Activated T-helper 2 cell treated with anti-CD3 and anti-CD28 coated beads, Interferon-gamma antibody, Interleukin-2, Interleukin-4, amounts not matched to agents 10 μg/mL and 5 μg/mL and 100 μg/mL, durations not matched to agents 14 hours and 24 hours and 36 hours (primary cell): Measurements from ENCODE around the gene PNKP. TPM values are rescaled to one million over a fixed set of nuclear protein-coding genes. Genes with fewer than 3 reads are reported as not detected.

Experiments used
- DNase-seq: peaks from one replicate; pipeline ENCODE4 v3.0.0; 2021; ENCODE audit warnings: low spot score
- H3K27ac Mint-ChIP-seq: one replicate; pipeline ENCODE4 v1.8.0; 2021; ENCODE audit warnings: mixed read lengths
- H3K27me3 Mint-ChIP-seq: one replicate; pipeline ENCODE4 v1.8.0; 2021; ENCODE audit warnings: low read depth, mixed read lengths
- H3K36me3 Mint-ChIP-seq: one replicate; pipeline ENCODE4 v1.8.0; 2021; ENCODE audit warnings: low read depth, mixed read lengths
- H3K4me1 Mint-ChIP-seq: one replicate; pipeline ENCODE4 v1.8.0; 2021; ENCODE audit warnings: low read depth, mixed read lengths
- H3K4me3 Mint-ChIP-seq: one replicate; pipeline ENCODE4 v1.8.0; 2021; ENCODE audit warnings: low read depth, mild to moderate bottlenecking, moderate library complexity, mixed read lengths
- H3K9me3 Mint-ChIP-seq: one replicate; pipeline ENCODE4 v1.8.0; 2021; ENCODE audit warnings: mixed read lengths
- intact Hi-C: fragments of 100-400 bp; cut with micrococcal nuclease; formaldehyde crosslinking; loops from one replicate; pipeline ENCODE4 v1.15.1; 2023
- total RNA-seq: library from RNA; stranded (reverse); gene quantifications from 2 replicates; pipeline ENCODE4 v1.2.3, GENCODE V29; 2022

Gene PNKP
- total RNA-seq, 1 donor from 2014 or later, result 117 TPM

DNA sequence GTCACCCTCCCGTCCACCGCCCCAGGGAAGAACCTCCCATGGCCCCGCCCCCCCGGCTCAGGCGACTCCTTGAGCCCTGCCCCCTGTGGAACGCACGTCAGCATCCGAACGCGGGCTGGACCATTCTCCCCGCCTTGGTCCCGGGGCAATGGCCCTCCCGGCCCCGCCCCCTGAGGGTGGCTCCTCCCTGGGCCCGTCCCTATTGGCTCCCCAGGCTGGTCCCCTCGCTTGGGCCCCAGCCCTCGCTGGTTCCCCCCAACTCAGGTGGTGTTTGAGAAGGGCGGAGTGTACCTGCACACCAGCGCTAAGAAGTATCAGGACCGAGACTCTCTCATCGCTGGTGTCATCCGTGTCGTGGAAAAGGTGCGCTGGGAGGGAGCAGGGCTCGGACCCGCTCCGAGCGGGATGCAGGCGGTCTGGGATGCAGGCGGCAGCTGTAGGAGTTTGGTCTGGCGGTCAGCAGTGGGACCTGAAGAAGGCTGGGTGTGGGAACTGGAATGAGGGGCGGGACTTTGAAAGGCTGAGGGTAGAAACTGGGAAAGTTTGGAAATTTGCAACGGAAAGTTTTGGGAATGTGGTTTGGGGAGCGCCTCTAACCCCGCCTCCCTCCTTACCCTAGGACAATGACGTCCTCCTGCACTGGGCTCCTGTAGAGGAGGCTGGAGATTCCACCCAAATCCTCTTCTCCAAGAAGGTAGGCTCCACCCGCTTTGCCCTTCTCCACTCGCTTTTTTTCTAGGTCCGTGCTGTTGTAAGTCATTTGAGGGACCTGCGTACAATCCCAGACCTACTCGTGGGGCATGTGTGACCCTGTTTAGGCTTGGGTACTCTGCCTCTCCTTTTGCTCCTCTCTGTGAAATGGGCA lies 10.7 kb upstream of the PNKP start:
- Mint-ChIP-seq H3K4me3 (no peak overlapping the region), H3K27me3 (no peaks in the 10 kb centered on the region), H3K27ac (no peak overlapping the region), H3K4me1 (peaks cover 22% of the 10 kb centered on the region), H3K36me3 (peaks cover 43% of the 10 kb centered on the region), H3K9me3 (no peaks in the 10 kb centered on the region)
- DNase-seq, result peak; percentile 97
- intact Hi-C loops, result loop anchor here (1.0 to 2.0 kb wide), 9 partner anchors 9 to 382 kb away; partner anchors contain the start of genes ATF5, FUZ, NUP62 and PRR12

DNA sequence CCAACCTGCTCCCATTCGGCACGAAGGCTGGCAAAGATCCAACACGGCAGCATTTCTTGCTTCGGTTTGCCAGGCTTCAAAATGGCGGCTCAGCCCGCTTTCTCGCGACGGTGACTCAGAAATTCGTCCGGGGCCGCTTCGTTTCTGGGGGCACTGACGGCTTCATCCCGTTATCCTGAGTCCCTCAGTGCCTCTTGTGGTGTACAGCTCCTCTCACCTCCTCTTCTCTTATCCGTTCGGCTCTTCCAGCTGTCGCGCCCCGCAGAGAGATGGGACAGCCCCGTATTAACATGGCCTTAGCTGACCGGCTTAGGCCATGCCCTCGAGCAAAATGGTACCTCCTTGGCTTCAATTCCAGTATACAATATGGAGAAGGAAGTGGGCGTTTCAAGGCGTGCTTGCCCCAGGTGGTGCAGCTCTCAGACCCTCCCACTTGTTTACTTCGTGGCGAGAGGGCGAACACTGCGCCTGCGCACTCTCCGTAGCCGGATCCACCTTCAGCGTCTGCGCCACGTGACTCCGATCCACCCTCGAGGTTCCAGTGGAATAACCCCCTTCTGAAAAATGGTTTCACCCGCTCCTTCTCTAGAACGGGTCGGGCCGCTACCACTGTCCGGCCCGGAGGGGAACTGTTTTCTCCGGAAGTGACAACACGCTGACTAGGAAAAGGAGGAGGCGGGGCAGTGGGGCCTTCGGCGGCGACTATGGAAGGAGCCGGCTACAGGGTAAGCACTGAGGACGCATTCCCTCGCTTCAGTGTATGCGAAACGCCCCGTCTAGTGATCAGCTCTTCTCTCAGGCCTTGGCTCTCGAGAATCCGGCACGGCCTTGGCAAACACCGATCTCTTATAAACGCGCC lies 9.9 kb upstream of the PNKP start, which contains the start of the genes AKT1S1 and TBC1D17:
Gene AKT1S1, minus strand, starts transcription at position 336 of the 859 bp plus-strand sequence. CDS start 4,060 bp downstream, outside the sequence.
Gene TBC1D17, plus strand, starts transcription at position 683 of the 859 bp plus-strand sequence. Its CDS starts 22 bp downstream, at position 705.
- Mint-ChIP-seq H3K9me3 (no peaks in the 10 kb centered on the region), H3K27me3 (no peaks in the 10 kb centered on the region), H3K4me3 (no peak within 1 kb of the TSS), H3K27ac (no peak within 1 kb of the TSS), H3K36me3 (peaks cover 35% of the 10 kb centered on the region), H3K4me1 (peaks cover 22% of the 10 kb centered on the region)
- DNase-seq, result peak; percentile 99
- intact Hi-C loops, result loop anchor here (1.0 to 2.0 kb wide), 9 partner anchors 8 to 381 kb away; partner anchors contain the start of genes ATF5, FUZ, NUP62 and PRR12

DNA sequence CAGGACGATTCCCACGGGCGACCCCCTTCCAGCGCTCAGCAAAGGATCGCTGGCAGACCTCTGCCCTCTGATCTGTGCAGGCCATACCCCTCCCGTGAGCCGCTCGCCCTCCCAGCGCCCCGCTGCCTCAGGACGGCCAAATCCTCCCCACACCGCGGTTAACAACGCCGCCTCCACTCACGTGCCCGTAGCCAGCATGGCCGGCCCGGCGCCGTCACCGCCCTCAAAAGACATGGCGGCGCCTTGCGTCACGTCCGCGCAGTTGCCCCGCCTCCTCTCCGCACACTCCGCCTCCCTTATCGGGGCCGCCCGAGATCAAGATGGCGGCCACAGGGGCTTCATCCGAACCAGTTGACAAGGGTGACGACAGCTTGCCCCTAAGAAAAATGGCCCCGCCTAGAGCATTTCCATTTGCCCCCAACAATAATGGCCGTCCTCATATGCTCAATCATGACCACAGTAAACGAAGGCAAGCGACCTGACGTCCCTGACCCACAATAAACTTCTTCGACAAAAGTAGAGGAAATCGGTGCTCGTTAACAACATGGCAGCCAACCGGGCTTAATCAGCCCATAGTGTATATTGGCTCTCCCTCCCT lies 9.1 kb upstream of the PNKP start:
- DNase-seq, result peak; percentile 97
- no peak overlapping the region for H3K4me3 Mint-ChIP-seq
- H3K4me1 Mint-ChIP-seq, result peaks cover 28% of the 10 kb centered on the region

DNA sequence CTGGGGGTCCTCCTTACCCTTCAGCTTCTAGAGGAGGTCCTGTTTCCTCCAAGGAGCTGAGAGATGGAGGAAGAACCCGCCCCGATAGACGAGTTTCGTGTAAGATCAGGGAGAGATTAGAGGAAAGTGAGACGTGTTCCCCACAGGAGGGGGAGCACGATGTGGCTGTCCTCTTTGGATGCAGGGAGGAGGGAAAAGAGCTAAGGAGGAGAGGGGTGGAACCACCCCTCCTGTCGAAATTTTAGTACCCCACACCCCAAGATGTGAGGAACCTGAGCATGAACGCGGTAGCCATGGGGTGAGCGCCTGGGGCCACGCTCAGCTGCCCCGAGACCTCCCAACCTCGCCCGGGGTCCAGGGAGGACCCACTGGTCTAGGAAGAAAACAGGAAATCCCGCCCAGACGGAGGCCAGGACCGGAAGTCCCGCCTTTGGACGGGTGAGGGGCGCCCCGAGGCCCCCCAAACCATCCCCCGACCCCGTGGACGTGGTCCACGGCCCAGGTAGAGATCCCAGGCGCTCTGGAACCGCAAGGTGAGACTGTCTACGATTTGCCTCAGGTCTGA lies 8.6 kb upstream of the PNKP start:
- no peaks in the 10 kb centered on the region for H3K27me3 Mint-ChIP-seq
- no peak overlapping the region for H3K27ac Mint-ChIP-seq
- no peak overlapping the region for H3K4me3 Mint-ChIP-seq

More for the DNA sequence above, 9.1 kb upstream of the PNKP start:
- Mint-ChIP-seq H3K9me3 (no peaks in the 10 kb centered on the region), H3K27me3 (no peaks in the 10 kb centered on the region), H3K27ac (no peak overlapping the region), H3K36me3 (peaks cover 35% of the 10 kb centered on the region)
- intact Hi-C loops, result loop anchor here (1.0 to 2.0 kb wide), 10 partner anchors 7 to 380 kb away; partner anchors contain the start of genes ATF5, FUZ, NUP62 and PRR12

DNA sequence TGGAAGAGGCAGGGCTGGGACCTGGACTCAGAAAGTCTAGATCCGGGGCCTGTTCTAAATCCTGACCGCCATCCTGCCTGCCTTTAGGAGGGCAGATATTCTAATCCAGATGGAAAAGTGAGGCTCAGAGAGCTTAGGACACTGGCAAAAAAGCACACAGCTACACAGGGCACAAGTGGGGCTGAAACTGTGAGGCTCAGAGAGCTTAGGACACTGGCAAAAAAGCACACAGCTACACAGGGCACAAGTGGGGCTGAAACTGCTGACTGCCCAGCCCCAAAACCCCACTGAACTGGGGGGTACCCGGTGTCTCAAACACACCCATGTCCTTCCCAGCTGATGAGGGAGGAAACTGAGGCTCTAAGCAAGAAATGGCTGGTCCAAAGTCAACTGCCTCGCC lies 7.8 kb upstream of the PNKP start:
- Mint-ChIP-seq H3K4me1 (peaks cover 32% of the 10 kb centered on the region), H3K36me3 (peaks cover 22% of the 10 kb centered on the region), H3K27me3 (no peaks in the 10 kb centered on the region), H3K9me3 (no peaks in the 10 kb centered on the region), H3K4me3 (no peak overlapping the region), H3K27ac (peak overlapping the region; percentile 80)
- intact Hi-C loops, result no loop called here
- no peak for DNase-seq

More for the DNA sequence above, 8.6 kb upstream of the PNKP start:
- DNase-seq, result peak; percentile 55
- intact Hi-C loops, result loop anchor here (1.0 to 2.0 kb wide), 4 partner anchors 53 to 285 kb away; partner anchors contain the start of genes ATF5, FUZ, NUP62 and PRR12
- Mint-ChIP-seq H3K9me3 (no peaks in the 10 kb centered on the region), H3K36me3 (peaks cover 29% of the 10 kb centered on the region), H3K4me1 (peaks cover 28% of the 10 kb centered on the region)

DNA sequence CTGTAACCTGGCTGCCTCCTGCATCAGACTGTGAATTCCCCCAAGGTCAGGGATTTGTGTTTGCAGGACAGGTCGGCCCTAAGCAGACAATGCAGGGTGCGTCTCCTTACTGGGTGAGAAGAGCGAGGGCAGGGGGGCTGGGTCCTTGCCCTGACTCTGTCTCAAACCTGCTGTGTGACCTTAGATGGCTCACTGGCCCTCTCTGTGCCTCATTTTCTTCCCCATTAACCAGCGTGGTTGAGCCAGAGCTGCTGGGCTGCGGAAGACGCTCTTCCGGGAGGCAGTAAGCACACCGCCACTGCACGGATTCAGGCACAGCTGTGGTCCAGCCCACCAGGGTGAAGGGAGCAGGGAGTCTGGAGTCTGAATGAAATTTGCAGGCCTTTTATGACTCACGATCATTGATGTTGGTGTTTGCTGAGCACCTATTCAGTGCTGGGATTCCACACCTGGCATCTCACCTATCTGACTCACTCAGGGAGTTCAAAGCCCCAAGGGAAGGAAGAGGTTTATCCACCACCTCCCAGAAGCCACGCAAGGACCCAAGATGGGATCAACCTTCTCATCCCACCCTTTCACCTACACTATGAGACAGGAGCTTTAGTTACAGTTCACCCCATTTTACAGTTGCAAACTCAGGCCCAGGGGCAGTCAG lies 7.3 kb upstream of the PNKP start:
- Mint-ChIP-seq H3K27ac (peak overlapping the region; percentile 80), H3K4me3 (no peak overlapping the region), H3K9me3 (no peaks in the 10 kb centered on the region), H3K36me3 (peaks cover 19% of the 10 kb centered on the region), H3K27me3 (no peaks in the 10 kb centered on the region), H3K4me1 (peaks cover 33% of the 10 kb centered on the region)
- intact Hi-C loops, result no loop called here
- no peak for DNase-seq

DNA sequence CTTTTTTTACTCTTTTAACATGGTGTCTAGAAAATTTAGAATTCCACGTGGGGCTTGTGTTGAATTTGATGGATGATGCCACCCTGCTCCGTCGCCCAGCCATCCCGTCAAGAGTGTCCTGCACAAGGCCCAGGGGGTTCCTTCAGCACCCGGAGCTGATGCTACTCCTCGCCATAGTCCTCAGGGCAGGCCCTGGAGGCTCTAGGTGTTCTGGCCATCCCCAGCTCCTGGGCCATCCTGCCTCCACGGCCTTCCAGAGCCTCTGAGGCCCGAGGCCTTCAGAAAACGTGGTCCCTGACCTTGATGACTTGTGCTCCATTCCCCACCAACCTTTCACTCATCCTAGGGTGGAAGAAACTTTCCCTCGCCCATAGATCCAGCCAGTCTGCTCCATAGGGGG lies 6.5 kb upstream of the PNKP start:
- DNase-seq, result no peak
- H3K36me3 Mint-ChIP-seq, result peaks cover 12% of the 10 kb centered on the region
- intact Hi-C loops, result no loop called here
- H3K4me3 Mint-ChIP-seq, result no peak overlapping the region
- H3K9me3 Mint-ChIP-seq, result no peaks in the 10 kb centered on the region
- H3K27me3 Mint-ChIP-seq, result no peaks in the 10 kb centered on the region
- peak overlapping the region; percentile 10 for H3K27ac Mint-ChIP-seq
- peaks cover 30% of the 10 kb centered on the region for H3K4me1 Mint-ChIP-seq

DNA sequence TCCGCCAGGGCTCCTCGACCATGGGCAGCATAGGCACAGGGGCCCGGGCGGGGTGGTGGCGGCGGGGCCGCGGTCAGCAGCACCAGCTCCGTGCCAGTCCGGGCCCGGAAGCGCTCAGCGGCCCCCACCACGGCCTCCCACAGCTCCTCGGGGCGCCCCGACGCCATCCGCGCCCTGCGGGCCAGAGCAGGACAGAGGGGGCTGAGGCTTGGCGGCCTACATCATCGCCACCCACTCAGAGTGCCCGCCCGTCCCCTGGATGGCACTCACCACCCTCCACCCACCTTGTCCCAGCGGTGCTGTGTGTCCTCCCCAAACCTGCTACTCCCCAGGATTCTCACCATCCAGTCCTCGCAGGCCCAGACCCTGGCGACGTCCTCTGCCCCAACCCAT lies 5.7 kb upstream of the PNKP start:
- no peak for DNase-seq
- peaks cover 24% of the 10 kb centered on the region for H3K4me1 Mint-ChIP-seq
- no peak overlapping the region for H3K4me3 Mint-ChIP-seq
- no peaks in the 10 kb centered on the region for H3K27me3 Mint-ChIP-seq
- intact Hi-C loops, result no loop called here
- H3K9me3 Mint-ChIP-seq, result no peaks in the 10 kb centered on the region
- H3K27ac Mint-ChIP-seq, result no peak overlapping the region
- H3K36me3 Mint-ChIP-seq, result peaks cover 9% of the 10 kb centered on the region

DNA sequence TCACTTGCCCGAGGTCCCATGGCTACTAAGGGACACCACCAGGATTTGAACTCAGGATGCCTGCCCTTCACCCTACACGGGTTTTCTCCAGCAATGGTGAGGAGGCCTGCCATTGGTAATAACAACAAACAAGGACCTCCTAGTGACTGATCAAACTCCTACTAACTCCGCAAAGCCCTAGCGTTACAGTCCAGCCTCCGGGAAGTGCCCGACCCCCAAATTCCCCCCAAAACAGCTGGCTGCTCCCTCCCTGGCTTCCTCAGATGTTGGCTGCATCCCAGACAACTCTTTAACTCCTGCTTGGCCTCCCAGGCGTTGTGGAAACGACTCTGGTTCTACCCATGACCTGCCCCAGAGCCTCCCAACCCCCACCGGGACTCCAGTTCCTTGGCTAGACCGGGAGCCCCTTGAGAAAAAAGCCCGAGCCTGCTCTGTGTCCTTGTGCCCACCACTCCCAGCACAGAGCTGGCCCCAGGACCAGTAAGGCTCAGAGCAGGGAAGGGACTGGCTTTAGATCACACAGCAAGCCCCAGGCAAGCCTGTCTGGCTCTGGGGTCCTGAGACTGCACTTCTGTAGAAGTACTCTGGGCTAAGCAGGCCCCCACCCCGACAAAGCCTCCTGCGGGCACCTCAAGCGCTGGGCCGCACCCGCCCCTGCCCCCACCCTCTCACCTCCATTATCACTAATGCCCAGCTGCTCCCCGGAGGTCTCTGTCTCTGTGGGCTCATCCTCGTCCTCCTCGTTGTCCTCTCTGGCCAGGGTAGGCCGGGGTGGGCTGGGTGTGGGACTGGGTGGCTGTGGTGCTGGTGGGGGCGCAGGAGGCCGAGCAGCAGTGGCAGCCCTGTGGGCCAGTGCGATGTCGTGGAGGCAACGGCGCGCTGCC lies 5.1 kb upstream of the PNKP start:
- Mint-ChIP-seq H3K36me3 (peaks cover 6% of the 10 kb centered on the region), H3K27ac (no peak overlapping the region), H3K27me3 (no peaks in the 10 kb centered on the region)

DNA sequence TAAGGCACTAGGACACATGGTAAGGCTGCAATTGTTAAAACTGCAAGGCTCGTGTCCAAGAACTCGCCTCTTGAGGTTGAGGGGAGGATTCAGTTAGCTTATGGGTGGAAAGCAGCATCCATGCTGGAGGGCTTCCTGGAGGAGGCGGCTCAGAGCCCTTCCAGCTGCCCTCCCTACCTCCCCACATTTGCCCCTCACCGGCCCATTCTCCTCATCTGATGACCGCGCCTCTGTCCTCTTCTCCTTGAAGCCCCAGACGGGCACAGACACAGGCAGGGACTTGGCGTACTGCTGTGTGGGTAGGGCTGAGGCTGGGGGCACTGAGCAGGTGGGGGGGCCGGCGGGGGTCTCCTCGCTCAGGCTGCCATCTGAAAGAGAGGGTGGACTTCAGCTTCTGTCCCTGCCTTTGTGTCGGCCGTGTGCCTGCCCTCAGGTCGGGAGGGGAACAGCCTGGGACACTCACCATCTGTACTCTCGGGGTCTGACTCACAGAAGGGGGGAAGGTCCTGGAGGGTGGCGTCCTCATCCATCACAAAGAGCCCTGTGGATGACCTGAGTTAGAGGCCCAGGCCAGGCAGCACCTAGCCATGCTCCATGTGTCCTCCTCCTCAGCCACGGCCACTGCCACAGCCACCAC lies 4.1 kb upstream of the PNKP start:
- Mint-ChIP-seq H3K27me3 (no peaks in the 10 kb centered on the region), H3K4me1 (peaks cover 27% of the 10 kb centered on the region), H3K36me3 (peaks cover 11% of the 10 kb centered on the region), H3K4me3 (peak overlapping the region; percentile 22), H3K27ac (peak overlapping the region; percentile 67), H3K9me3 (no peaks in the 10 kb centered on the region)
- intact Hi-C loops, result no loop called here
- no peak for DNase-seq

More for the DNA sequence above, 5.1 kb upstream of the PNKP start:
- H3K9me3 Mint-ChIP-seq, result no peaks in the 10 kb centered on the region
- H3K4me1 Mint-ChIP-seq, result peaks cover 24% of the 10 kb centered on the region
- intact Hi-C loops, result no loop called here
- DNase-seq, result no peak
- H3K4me3 Mint-ChIP-seq, result no peak overlapping the region
